GM21786 (cell line): ENCODE results near the gene SMOC1.

ENCODE experiments used
- ATAC-seq: cut with Tn5 transposase; IDR thresholded peaks from one replicate; pipeline ENCODE4 v1.9.1; 2021; ENCODE audit not compliant: unreplicated experiment

Gene SMOC1

DNA sequence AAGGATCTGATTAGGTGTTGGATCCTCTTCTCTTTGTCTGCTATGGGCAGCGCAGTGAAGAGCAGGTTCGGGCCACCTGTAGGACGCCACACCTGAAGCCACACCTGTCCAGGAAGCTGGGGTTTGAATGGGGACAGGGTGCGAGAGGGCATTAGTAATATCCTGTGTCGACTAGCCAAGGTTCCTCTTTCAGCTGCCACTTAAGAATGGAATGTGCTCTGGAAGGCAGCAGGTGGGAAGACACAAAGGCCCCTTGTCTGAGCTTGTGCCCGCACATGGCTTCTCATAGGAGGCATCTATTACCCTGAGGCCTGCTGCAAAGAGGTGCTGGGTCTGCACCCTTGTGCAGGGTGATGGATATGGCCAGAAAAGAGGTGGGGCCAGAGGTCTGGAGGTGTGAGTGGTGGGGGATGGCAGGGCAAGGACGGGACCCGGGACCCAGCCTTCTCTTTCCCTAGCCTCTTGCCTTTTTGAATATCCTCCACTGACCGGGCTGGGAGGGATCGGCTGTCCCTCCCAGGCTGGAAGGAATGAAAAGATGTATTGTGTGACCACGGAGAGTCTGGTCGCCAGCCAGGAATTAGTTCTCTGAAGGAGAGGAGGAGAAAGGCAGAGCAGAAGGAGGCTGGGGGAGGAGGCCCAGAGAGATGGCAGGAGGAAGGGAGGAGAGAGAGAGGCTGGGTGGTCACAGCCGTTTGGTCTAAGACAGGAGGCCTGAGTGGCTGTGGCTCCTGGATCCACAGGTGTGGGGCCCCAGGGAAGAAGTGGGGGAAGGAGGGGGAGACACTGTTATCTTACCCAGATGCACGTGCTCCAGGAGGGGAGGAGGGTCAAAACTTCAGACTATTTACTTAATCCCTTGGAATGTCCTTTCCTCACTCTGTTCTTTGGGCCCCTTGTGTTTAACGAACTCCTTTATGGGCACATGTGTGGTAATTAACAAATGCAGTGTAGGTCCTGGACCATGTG is 101.5 kb downstream of the SMOC1 start:
- ATAC-seq = no peak

DNA sequence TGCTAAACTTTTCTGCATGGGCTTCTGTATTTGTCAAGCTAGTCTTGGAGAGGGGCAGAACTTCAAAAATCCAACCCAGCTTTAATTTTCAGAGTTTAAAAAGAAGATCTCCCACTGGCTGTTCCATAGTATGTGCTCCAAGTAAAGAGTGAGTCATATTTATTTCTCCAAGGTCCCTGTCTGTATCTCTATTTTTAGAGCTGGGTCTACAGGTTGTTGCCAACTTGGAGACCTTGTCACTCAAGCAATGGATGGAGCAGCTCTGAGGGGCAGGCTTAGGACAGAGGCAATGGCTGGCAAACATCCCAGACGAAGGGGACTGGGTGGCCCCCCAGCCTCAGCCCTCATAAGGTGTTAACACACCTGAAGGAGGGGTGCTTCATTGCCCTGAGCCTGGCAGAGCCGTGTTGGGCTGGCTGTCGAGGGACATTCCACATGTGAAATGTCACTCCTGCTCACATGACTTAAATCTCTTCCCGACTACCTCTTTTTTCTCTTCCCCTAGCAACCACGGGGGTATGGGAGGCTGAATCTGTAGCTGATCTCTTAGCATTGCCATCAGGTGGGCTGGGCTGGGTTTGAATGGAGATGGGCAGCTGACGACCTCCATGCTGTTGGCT is 103.1 kb downstream of the SMOC1 start:
- ATAC-seq = no peak

DNA sequence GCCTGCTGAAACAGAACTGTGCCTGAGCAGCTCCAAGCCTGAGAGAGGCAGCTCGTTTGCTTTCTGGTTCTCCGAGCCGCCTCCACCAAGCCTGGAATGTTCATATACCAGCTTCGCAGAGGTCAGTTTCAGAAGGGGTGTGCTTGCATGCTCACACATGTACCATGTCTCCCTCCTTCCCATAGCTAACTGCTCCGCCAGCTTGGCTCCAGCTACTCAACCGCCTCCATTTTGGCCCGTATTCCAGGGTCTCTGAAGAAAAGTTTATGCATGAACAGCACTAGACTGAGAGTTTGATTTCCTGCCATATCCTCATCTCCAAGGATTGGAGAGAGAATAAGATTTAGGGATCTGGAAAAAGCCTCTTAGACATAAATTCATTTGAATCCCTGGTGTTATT is 103.7 kb downstream of the SMOC1 start:
- no peak for ATAC-seq

DNA sequence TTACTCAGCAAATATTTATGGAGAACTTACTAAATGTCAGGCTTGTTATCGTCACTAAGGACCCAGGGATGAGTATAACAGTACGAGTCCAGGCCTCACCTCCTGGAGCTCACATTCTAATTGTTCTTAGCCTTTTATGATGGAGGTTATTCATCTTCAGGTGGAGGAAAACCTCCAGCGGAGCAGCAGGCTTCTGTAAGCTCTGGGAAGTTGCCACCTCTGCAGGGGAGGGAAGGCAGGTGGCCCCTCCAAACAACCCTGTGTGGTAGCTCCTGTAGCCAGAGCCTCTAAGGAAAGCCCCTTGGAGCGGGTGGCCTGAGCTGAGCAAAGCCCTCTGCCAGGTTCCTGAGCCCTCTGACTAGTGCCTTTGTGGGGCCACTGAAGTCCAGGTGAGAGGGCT is 104.1 kb downstream of the SMOC1 start:
- no peak for ATAC-seq

DNA sequence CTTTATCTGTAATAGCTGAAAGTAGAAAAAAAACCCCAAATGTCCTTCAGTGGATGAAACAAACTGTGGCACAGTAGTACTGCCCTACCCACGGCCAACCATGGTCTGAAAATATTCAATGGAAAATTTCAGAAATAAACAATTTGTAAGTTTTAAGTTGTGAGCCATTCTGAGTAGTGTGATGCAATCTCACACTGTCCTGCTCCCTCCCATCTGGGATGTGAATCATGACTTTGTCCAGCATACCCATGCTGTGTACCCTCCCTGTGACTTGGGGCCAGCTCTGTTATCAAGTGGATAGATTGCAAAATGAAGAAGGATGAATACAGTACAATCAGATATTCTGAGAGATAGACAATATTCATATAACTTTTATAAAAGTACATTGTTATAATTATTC is 106.2 kb downstream of the SMOC1 start:
- ATAC-seq = no peak

DNA sequence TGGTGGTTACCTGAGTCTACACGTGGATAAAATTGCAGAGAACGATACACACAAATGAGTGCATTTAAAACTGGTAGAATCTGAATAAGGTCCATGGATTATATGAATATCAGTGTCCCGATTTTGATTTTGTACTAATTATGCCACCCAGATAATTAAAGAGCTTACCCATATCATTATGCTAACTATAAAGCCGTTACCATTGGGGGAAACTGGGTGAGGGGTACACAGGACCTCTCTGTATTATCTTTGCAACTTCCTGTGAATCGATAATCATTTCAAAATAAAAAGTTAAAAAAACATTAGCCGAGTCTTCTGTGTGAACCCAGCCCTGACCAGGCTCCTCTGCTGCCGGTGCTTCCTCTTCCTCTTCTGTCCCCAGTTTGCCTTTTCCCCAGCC is 107.1 kb downstream of the SMOC1 start:
- no peak for ATAC-seq

DNA sequence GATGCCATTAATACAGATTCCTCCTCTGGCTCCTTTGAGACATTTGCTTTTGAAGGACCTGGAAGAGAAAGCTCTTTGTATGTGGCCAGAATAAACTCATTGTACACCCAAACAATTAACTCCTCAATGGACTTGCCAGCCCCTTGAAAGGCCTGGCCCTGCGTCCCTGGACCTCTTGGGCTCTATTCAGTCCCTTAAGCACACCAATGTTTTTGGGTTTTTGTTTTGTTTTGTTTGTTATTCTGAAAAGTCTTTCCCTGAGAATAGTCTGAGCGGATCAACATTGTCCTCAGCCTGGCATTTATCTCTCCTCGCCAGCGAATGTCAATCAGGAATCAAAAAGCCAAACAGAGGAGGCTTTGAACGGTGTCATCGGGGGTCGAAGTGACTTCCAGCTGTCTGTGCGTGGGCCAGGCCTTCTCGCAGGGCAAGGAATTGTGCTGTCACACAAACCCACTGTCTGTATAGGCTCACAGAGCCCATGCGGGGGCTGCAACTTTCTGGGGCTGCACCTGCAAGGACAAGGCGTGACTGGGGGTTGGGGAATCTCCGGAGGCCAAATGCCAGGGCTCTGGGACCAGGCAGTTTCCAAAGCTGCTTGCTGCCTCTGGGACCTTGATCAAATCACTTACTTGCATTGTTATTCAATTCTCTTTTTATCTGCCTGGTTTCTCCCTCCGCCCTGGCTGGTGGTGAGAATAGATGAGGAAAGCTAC is 108.3 kb downstream of the SMOC1 start:
- no peak for ATAC-seq

DNA sequence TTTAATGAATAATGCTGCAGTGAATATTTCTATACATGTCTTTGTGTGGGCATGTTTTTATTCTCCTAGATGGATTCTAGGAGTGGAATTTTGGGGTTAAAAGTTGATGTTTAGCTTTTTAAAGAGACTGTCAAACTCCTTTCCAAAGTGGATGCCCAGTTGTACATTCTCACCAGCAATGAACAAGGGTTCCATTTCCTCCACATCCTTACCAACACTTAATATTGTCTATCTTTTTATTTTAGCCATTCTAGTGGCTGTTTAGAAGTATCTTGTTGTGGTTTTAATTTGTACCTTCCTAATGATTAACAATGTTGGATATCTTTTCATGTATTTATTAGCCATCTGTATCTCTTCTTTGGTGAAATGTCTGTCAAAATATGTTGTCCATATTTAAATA is 109.8 kb downstream of the SMOC1 start:
- no peak for ATAC-seq

DNA sequence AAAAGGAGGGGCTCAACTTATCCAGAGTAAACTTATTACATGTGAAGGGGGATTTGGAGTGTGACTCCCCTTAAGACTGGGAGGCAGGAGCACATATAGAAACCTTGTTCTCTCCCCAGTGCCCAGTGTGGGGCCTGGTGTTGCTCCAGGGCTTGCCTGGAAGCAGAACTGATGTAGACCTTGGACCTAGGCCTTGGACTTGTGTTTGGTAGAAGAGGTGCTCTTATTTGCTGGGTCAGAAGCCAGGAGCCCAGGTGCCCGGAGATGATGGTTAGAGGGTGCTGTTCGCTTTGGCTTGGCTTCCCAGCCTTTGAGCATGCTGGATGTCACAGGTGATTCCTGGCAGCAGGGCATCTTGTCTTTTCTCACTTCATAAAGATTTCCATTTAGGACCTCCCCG is 110.4 kb downstream of the SMOC1 start:
- no peak for ATAC-seq

DNA sequence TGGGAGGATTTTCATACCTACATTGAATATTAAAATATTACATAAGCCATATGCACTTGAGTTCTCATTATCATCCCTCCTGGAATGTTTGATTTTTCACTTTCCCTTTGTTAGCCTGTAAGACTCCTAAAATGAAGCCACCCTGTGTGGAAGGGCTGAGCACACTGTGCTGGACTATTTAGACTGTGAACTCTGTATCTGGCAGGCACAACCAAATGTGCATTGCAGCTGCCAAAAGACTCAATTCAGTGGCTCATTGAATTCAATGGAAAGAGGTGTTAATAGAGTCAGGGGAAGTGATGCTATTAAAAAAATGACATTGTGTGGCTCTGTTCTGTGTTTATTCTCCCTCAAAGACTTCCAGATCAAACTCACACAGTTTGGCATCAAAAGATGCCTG is 111.1 kb downstream of the SMOC1 start:
- no peak for ATAC-seq

DNA sequence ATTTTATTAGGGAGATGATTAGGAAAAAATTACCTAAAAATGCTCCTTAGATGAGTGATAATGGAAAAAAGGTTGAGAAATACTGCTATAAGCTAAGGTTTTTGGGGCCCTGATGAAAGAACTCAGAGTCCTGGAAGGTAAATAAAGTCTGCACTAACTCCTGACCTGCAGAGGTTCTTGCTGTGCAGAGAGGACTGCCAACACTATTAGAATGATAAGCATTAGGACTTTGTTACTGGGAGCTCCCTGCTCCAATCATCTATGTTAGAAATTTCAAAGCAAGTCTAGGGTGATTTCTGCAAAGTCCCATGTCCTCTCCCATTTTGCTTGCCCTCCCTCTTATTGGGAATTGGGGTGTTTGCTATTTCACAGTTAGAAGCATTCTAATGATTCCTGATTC is 112.2 kb downstream of the SMOC1 start:
- ATAC-seq = no peak

DNA sequence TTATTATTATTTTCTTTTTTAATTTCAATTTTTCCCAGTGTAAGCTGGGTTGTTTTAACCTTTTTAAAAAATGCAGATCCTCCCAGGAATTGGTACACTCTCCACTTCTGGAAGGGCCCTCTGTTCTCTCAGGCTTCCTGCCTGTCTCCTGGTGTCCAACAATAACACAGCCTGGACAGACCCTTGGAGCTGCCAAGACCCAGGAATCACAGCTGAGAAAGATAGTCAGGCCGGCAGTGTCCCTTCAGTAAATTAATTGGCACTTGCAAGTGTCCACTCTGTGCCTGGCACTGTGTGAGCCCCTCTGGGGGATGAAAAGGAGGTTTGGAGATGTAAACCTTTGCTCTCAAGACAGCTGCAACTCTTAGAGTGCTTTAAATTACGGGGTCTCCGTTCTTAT is 113.3 kb downstream of the SMOC1 start:
- no peak for ATAC-seq

DNA sequence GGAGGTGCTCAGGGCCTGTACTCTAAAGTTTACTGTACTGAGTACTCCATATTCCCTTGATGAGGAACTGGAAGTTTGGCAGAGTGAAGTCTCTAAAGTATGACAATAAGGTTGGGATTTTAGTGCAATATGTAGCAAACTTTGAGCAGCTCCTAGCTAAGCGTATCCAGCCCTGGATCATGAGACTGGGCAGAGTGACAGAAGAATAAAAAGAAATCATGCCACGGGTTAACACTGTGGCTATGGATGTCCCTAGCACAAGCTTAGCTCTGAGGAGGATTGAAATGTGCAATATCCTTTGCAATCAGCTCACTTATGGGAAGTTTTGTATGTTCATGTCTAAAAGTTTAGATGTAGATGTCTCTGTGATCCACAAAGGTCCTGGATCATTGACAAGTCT is 114.1 kb downstream of the SMOC1 start:
- ATAC-seq = no peak

DNA sequence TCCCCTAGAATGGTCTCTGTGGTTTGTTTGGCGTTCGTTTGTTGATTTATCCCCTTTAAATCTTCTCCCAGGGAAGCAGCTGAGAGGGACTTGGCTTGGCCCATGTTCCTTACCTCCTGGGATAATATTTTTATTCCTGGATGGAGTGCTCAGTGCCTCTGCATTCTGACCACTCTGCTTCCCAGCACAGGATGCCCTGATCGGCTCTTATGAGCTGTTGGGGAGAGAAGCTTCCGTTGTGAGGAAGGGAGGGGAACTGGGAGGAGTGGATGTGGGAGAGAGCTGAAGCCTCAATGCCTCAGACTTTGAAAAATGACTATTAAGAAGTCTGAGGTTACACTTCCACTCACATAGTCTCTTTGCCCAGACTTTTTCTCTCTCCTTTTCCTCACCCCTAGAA is 114.8 kb downstream of the SMOC1 start:
- ATAC-seq = no peak

DNA sequence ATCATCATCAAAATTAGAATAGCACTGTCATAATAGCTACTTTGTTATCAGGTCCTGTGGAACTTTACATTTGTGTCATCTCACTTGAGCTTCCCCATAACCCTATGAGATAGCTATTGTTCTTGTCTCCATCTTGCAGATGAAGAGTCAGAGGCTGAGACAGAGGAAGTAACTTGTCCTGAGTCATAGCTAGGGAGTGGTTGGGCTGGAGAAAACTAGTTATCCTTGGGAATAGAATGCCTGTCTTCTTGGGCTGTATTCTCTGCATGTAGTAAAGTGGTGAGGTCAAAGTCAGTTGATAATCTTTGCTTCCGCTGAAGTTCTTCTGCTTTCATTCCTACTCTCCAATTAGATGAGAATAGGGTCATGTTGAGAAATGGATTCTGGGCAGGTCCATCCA is 117.0 kb downstream of the SMOC1 start:
- no peak for ATAC-seq

DNA sequence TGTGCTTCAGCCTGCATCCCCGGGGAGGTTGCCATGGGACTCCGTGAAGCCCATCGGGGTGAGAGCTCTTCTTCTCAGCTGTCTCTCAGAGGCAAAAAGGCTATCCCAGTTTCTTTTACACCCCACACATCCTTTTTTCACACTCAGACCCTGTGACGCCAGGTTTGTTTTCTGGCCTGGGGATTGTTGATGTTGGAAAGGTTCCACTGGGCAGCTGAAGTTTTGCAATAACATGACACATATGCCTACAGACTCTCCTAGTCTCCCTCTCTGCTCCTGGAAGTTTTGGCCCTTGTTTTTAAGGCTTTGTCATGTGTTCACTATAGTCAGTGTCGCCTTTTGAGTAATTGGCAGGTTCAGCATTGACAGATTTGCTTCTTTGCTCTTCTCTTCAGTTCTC is 118.6 kb downstream of the SMOC1 start:
- ATAC-seq = no peak

DNA sequence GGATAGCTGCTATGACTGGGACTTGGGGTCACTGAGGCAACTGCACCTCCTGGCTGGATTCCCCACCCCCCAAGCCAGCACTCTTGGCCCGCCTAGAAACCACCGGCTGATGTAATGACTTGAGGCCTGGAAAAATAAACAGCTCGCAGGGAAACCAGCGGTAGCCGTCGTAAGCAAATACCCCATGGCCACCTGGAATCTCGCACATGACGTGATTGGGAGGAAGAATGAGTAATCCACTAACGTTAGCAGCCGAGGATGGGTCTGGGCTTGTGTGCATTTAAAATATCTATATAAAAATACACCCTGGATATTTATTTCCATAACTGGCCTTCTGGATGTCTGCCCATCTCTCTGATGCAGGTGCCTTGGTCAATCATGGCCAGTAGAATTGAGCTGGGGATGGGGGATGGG is 120.1 kb downstream of the SMOC1 start:
- no peak for ATAC-seq

DNA sequence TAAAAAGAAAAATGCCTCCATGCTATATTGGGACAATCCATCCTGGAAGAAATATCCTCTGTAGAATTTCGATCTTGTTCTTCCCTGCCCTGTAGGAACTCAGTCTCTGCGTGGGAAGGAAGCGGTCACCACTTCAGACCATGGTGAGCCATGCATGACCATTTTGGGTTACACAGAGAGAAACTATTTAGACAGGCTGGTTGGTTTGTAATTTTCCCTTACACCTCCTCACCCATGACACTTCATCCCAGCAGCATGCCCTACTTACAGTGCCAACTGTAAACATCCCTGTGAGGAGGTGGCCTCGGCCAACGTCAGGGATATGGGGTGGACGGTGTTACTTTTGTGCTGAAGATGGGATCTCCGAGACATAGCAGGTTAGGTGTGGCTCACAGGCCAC is 121.4 kb downstream of the SMOC1 start:
- no peak for ATAC-seq

DNA sequence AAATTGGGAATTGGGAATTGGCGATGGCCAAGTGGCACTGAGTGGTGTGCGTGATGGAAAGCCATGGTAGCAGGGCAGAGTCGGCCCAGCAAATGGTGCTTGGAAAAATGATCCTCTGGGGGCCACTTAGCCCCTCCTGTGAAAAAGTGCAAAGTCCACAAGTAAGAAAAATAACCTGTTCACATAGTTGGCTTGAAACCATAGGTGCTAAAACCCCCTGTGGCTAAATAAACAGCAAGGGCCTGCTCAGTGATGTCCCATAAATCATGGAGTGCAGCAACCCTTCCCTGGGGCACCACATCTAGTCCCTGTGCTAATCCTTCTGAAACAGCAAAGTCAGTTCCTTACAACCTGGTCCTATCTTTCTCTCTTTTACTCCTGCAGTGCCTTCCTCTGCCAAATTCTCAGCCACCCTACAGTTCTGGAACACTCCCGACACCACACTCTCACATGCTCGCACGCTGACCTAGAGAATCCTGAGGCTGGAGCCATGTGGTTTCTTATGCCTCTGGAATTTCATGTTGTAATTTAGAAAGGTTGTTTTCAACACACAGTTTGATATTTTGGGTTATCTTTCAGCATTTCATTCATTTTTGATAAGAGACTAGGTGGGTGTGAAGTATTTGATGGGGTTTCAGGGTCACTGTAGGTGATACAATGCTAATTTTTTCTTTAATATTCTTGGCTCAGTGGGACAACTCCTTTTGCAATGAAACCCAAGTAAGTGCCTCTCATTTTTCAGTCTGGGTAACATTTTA is 123.6 kb downstream of the SMOC1 start:
- ATAC-seq = no peak

DNA sequence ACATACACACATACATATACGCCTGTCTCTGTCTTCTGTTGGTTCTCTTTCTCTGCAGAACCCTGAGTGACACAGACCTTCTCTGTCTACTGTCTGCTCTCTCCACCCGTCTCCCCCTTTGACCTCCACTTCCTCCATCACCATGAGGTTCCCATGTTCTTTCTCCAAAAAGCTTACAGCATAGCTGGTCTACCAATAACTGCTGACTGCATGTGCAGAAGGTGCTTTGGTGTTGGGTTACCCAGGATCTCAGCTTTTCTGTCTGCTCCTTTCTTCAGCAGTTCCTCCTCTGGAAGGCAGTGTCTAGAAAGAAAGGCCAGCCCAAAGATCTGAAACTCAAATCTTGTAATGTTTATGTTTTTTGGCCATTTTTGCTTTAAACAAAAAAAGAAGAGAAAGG is 125.6 kb downstream of the SMOC1 start:
- ATAC-seq = no peak

DNA sequence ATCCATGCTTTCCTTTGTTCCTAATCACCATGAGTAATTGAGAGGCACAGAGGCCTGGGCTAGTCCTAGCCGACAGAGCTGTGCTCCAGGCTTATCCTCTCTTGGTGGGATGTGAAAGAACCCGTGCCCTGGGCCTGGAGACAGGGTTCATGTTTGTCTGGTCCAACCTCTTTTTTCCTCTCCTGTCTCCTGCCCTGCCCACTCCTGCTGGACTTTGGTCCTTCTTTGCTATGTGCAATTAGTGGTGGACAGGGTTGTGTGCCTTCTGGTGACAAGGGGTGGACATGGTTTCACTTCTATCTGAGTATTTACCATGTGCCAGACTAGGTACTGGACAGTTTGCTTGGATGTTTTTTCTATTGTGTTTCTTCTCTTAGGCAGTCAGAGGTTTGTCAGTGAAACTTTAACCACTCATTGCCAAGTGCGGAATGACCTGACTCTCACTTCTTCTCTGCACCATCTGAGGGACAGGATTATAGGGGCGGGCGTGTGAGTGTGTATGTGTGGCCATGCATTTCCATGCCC is 126.1 kb downstream of the SMOC1 start:
- ATAC-seq = no peak
